ENCODE data around the gene PRKG1. TPM values are rescaled to one million over a fixed set of nuclear protein-coding genes. Genes with fewer than 3 reads are reported as not detected.

The PRKG1 gene
- total RNA-seq, 4 donors from 2014 or later = 17.1 to 36.4 (median 25.8) TPM

GRCh38 chr10:52050429-52051047, 976.3 kb downstream of the PRKG1 start:
- DNase-seq (ENCODE audit: low spot score) = no peak
- no peak for ATAC-seq (ENCODE audit: low FRiP score)
- no peak for TF ChIP-seq CTCF (IDR thresholded peaks at IDR 0.05)

GRCh38 chr10:52053497-52053896, 979.2 kb downstream of the PRKG1 start:
- ATAC-seq (ENCODE audit: low FRiP score) = no peak
- TF ChIP-seq CTCF (IDR thresholded peaks at IDR 0.05) = no peak
- no peak for DNase-seq (ENCODE audit: low spot score)

- TF ChIP-seq CTCF (IDR thresholded peaks at IDR 0.05) = no peak
- no peak for ATAC-seq (ENCODE audit: low FRiP score)
- no peak for DNase-seq (ENCODE audit: low spot score)
These were observed 982.0 kb downstream of the PRKG1 start for GRCh38 chr10:52056291-52056690.

- ATAC-seq (ENCODE audit: low FRiP score) (no peak), DNase-seq (ENCODE audit: low spot score) (no peak)
These were observed 984.8 kb downstream of the PRKG1 start for GRCh38 chr10:52059089-52059488.

GRCh38 chr10:52063159-52063558, 988.9 kb downstream of the PRKG1 start:
- no peak for ATAC-seq (ENCODE audit: low FRiP score)
- TF ChIP-seq CTCF (IDR thresholded peaks at IDR 0.05) = no peak
- DNase-seq (ENCODE audit: low spot score) = no peak

More at GRCh38 chr10:52059089-52059488, 984.8 kb downstream of the PRKG1 start:
- no peak for TF ChIP-seq CTCF (IDR thresholded peaks at IDR 0.05)

GRCh38 chr10:52064084-52064845, 990.0 kb downstream of the PRKG1 start:
- ATAC-seq (ENCODE audit: low FRiP score) (no peak), DNase-seq (ENCODE audit: low spot score) (no peak)

More at GRCh38 chr10:52064084-52064845, 990.0 kb downstream of the PRKG1 start:
- TF ChIP-seq CTCF (IDR thresholded peaks at IDR 0.05) = no peak

Data from omental fat pad (tissue), 4 donors.